GM21526 (cell line): ENCODE measurements around the gene FAAP20.

Experiments
- ATAC-seq: cut with Tn5 transposase; IDR thresholded peaks from one replicate; pipeline ENCODE4 v1.9.1; 2021; ENCODE audit warnings: moderate library complexity; ENCODE audit not compliant: unreplicated experiment, low FRiP score

The FAAP20 gene

GRCh38 chr1:2197707-2198165 lies 3.2 kb upstream of the FAAP20 start:
- ATAC-seq = no peak

- ATAC-seq = no peak
Observed at GRCh38 chr1:2196901-2197638, 2.5 kb upstream of the FAAP20 start.

- no peak for ATAC-seq
Observed at GRCh38 chr1:2195785-2196184, 1.2 kb upstream of the FAAP20 start.

- peak; percentile 66 for ATAC-seq
Observed at GRCh38 chr1:2194898-2195673, 514 bp upstream of the FAAP20 start.

GRCh38 chr1:2193514-2194281 lies 874 bp downstream of the FAAP20 start:
- no peak for ATAC-seq

- no peak for ATAC-seq
Observed at GRCh38 chr1:2192031-2192995, 2.3 kb downstream of the FAAP20 start.

GRCh38 chr1:2190491-2190976 lies 4.0 kb downstream of the FAAP20 start:
- no peak for ATAC-seq

- peak; percentile 42 for ATAC-seq
Observed at GRCh38 chr1:2189459-2190425, 4.8 kb downstream of the FAAP20 start.

- ATAC-seq = no peak
Observed at GRCh38 chr1:2188336-2188735, 6.2 kb downstream of the FAAP20 start.

- no peak for ATAC-seq
Observed at GRCh38 chr1:2187619-2188018, 7.0 kb downstream of the FAAP20 start.

- no peak for ATAC-seq
Observed at GRCh38 chr1:2186901-2187300, 7.7 kb downstream of the FAAP20 start.

- ATAC-seq = no peak
Observed at GRCh38 chr1:2185880-2186855, 8.4 kb downstream of the FAAP20 start.

- ATAC-seq = no peak
Observed at GRCh38 chr1:2184934-2185333, 9.6 kb downstream of the FAAP20 start.

GRCh38 chr1:2184531-2184930 lies 10.0 kb downstream of the FAAP20 start:
- no peak for ATAC-seq

- no peak for ATAC-seq
Observed at GRCh38 chr1:2183937-2184334, 10.6 kb downstream of the FAAP20 start.

- no peak for ATAC-seq
Observed at GRCh38 chr1:2182376-2182775, 12.2 kb downstream of the FAAP20 start.

- no peak for ATAC-seq
Observed at GRCh38 chr1:2181752-2182151, 12.8 kb downstream of the FAAP20 start.

- no peak for ATAC-seq
Observed at GRCh38 chr1:2181271-2181670, 13.3 kb downstream of the FAAP20 start.
